ENCODE results near the gene CARD16. TPM values are rescaled to one million over a fixed set of nuclear protein-coding genes. Genes with fewer than 3 reads are reported as not detected.
"Not testable (repeated sequence)": the region's sequence is repeated elsewhere in the genome, so short reads cannot be mapped to it uniquely, and the experiment has no call there.

CARD16 gene
- not detected for polyA plus RNA-seq (2013, experiment 1 of 2)
- not detected for polyA plus RNA-seq (2013, experiment 2 of 2)

- not testable (repeated sequence) for H3K36me3 ChIP-seq (ENCODE audit: control insufficient read depth, insufficient read depth, low read length); H3K27ac ChIP-seq (ENCODE audit: low read depth, low read length, severe bottlenecking); H3K9me3 ChIP-seq (ENCODE audit: control insufficient read depth, low read length); H3K4me3 ChIP-seq (ENCODE audit: extremely low read depth, insufficient read depth, low read length, poor library complexity, severe bottlenecking)
- 77 to 84% methylated on average over 2 of the region's 5 CpGs for WGBS, 2 experiments (ENCODE audit: insufficient coverage in 2 of 2)
- peaks cover 16% of the 10 kb centered on the region for H3K4me1 ChIP-seq (ENCODE audit: control insufficient read depth, insufficient read depth, low read length, poor library complexity, severe bottlenecking)
Observed at GRCh38 chr11:105044557-105045524, at the start of gene CARD16. TSS of gene CARD16 (minus strand) at chr11:105045335. CDS start at chr11:105045297, 38 bp downstream.

GRCh38 chr11:105092256-105093239, 47.4 kb upstream of the CARD16 start:
- Histone ChIP-seq H3K4me1 (ENCODE audit: control insufficient read depth, insufficient read depth, low read length, poor library complexity, severe bottlenecking) (peaks cover 13% of the 10 kb centered on the region), H3K4me3 (ENCODE audit: extremely low read depth, insufficient read depth, low read length, poor library complexity, severe bottlenecking) (no peak overlapping the region), H3K36me3 (ENCODE audit: control insufficient read depth, insufficient read depth, low read length) (no peaks in the 10 kb centered on the region), H3K9me3 (ENCODE audit: control insufficient read depth, low read length) (no peaks in the 10 kb centered on the region), H3K27ac (ENCODE audit: low read depth, low read length, severe bottlenecking) (peak overlapping the region; percentile 72)
- 100% methylated on average over 3 of the region's 9 CpGs; no CpG with 5 or more reads in 1 of the 2 experiments for WGBS, 2 experiments (ENCODE audit: insufficient coverage in 2 of 2)

- Histone ChIP-seq H3K27ac (ENCODE audit: low read depth, low read length, severe bottlenecking) (no peak overlapping the region), H3K4me1 (ENCODE audit: control insufficient read depth, insufficient read depth, low read length, poor library complexity, severe bottlenecking) (no peaks in the 10 kb centered on the region), H3K36me3 (ENCODE audit: control insufficient read depth, insufficient read depth, low read length) (no peaks in the 10 kb centered on the region), H3K9me3 (ENCODE audit: control insufficient read depth, low read length) (no peaks in the 10 kb centered on the region), H3K4me3 (ENCODE audit: extremely low read depth, insufficient read depth, low read length, poor library complexity, severe bottlenecking) (no peak overlapping the region)
- 86 to 93% methylated on average over 4 of the region's 5 CpGs for WGBS, 2 experiments (ENCODE audit: insufficient coverage in 2 of 2)
Observed at GRCh38 chr11:105081412-105082150, 36.4 kb upstream of the CARD16 start.

GRCh38 chr11:105080171-105080906, 35.2 kb upstream of the CARD16 start:
- not testable (repeated sequence) for H3K4me3 ChIP-seq (ENCODE audit: extremely low read depth, insufficient read depth, low read length, poor library complexity, severe bottlenecking); H3K36me3 ChIP-seq (ENCODE audit: control insufficient read depth, insufficient read depth, low read length); H3K9me3 ChIP-seq (ENCODE audit: control insufficient read depth, low read length); H3K4me1 ChIP-seq (ENCODE audit: control insufficient read depth, insufficient read depth, low read length, poor library complexity, severe bottlenecking)
- 56 to 80% methylated on average over 2 of the region's 6 CpGs for WGBS, 2 experiments (ENCODE audit: insufficient coverage in 2 of 2)
- H3K27ac ChIP-seq (ENCODE audit: low read depth, low read length, severe bottlenecking) = peak overlapping the region; percentile 8

- H3K9me3 ChIP-seq (ENCODE audit: control insufficient read depth, low read length) = no peaks in the 10 kb centered on the region
- no peaks in the 10 kb centered on the region for H3K4me1 ChIP-seq (ENCODE audit: control insufficient read depth, insufficient read depth, low read length, poor library complexity, severe bottlenecking)
- H3K27ac ChIP-seq (ENCODE audit: low read depth, low read length, severe bottlenecking) = no peak overlapping the region
- WGBS, 2 experiments (ENCODE audit: insufficient coverage in 2 of 2) = 85 to 94% methylated on average over 2 of the region's 3 CpGs
- H3K36me3 ChIP-seq (ENCODE audit: control insufficient read depth, insufficient read depth, low read length) = no peaks in the 10 kb centered on the region
- H3K4me3 ChIP-seq (ENCODE audit: extremely low read depth, insufficient read depth, low read length, poor library complexity, severe bottlenecking) = no peak overlapping the region
Observed at GRCh38 chr11:105078283-105078682, 33.1 kb upstream of the CARD16 start.

- H3K4me1 ChIP-seq (ENCODE audit: control insufficient read depth, insufficient read depth, low read length, poor library complexity, severe bottlenecking); H3K4me3 ChIP-seq (ENCODE audit: extremely low read depth, insufficient read depth, low read length, poor library complexity, severe bottlenecking); H3K9me3 ChIP-seq (ENCODE audit: control insufficient read depth, low read length); H3K36me3 ChIP-seq (ENCODE audit: control insufficient read depth, insufficient read depth, low read length); H3K27ac ChIP-seq (ENCODE audit: low read depth, low read length, severe bottlenecking): not testable (repeated sequence)
- WGBS, 2 experiments (ENCODE audit: insufficient coverage in 2 of 2) = 93 to 94% methylated on average over 2 to 3 of the region's 4 CpGs
Observed at GRCh38 chr11:105077141-105077790, 32.1 kb upstream of the CARD16 start.

- Histone ChIP-seq H3K27ac (ENCODE audit: low read depth, low read length, severe bottlenecking) (no peak overlapping the region), H3K36me3 (ENCODE audit: control insufficient read depth, insufficient read depth, low read length) (no peaks in the 10 kb centered on the region), H3K4me1 (ENCODE audit: control insufficient read depth, insufficient read depth, low read length, poor library complexity, severe bottlenecking) (no peaks in the 10 kb centered on the region), H3K4me3 (ENCODE audit: extremely low read depth, insufficient read depth, low read length, poor library complexity, severe bottlenecking) (no peak overlapping the region), H3K9me3 (ENCODE audit: control insufficient read depth, low read length) (no peaks in the 10 kb centered on the region)
- 92 to 100% methylated on average over 1 to 2 of the region's 2 CpGs for WGBS, 2 experiments (ENCODE audit: insufficient coverage in 2 of 2)
Observed at GRCh38 chr11:105074166-105074530, 29.0 kb upstream of the CARD16 start.

- Histone ChIP-seq H3K4me3 (ENCODE audit: extremely low read depth, insufficient read depth, low read length, poor library complexity, severe bottlenecking) (no peak overlapping the region), H3K27ac (ENCODE audit: low read depth, low read length, severe bottlenecking) (no peak overlapping the region), H3K4me1 (ENCODE audit: control insufficient read depth, insufficient read depth, low read length, poor library complexity, severe bottlenecking) (no peaks in the 10 kb centered on the region), H3K36me3 (ENCODE audit: control insufficient read depth, insufficient read depth, low read length) (no peaks in the 10 kb centered on the region), H3K9me3 (ENCODE audit: control insufficient read depth, low read length) (no peaks in the 10 kb centered on the region)
- no CpG with 5 or more reads among the region's 1 CpG for WGBS, 2 experiments (ENCODE audit: insufficient coverage in 2 of 2)
Observed at GRCh38 chr11:105073456-105074165, 28.5 kb upstream of the CARD16 start.

GRCh38 chr11:105072080-105072479, 26.9 kb upstream of the CARD16 start:
- not testable (repeated sequence) for H3K4me1 ChIP-seq (ENCODE audit: control insufficient read depth, insufficient read depth, low read length, poor library complexity, severe bottlenecking); H3K9me3 ChIP-seq (ENCODE audit: control insufficient read depth, low read length); H3K36me3 ChIP-seq (ENCODE audit: control insufficient read depth, insufficient read depth, low read length); H3K4me3 ChIP-seq (ENCODE audit: extremely low read depth, insufficient read depth, low read length, poor library complexity, severe bottlenecking); H3K27ac ChIP-seq (ENCODE audit: low read depth, low read length, severe bottlenecking)
- no CpG with 5 or more reads among the region's 2 CpGs for WGBS, 2 experiments (ENCODE audit: insufficient coverage in 2 of 2)

Data from mesodermal cell (in vitro differentiated cells).